WTC11 (cell line): Measurements from ENCODE around the gene ALK.

Source experiments
- CTCF ChIP-seq: fragments of 200-600 bp; IDR thresholded peaks from 2 replicates; pipeline ENCODE4 v1.8.0; 2022; ENCODE audit warnings: antibody characterized with exemption
- E2F5 ChIP-seq: sonication (generic); formaldehyde crosslinking; IDR thresholded peaks from 2 replicates; pipeline ENCODE4 v1.8.1; 2022; ENCODE audit warnings: mild to moderate bottlenecking, moderate library complexity, missing genetic modification reagents
- JUN ChIP-seq: sonication (generic); formaldehyde crosslinking; IDR thresholded peaks from 2 replicates; pipeline ENCODE4 v1.8.0; 2023; ENCODE audit warnings: mild to moderate bottlenecking, missing genetic modification reagents

GRCh38 chr2:29834624-29835023 lies 86.8 kb downstream of the ALK start:
- TF ChIP-seq CTCF (no peak), E2F5 (no peak), JUN (no peak)
